IMR-90 (cell line): ENCODE results near the gene ANTXR1. TPM values are rescaled to one million over a fixed set of nuclear protein-coding genes. Genes with fewer than 3 reads are reported as not detected.

Experiments used
- ATAC-seq: fragments of 200-7000 bp; cut with Tn5 transposase; 2 replicates; pipeline ENCODE4 v1.9.1; 2020; ENCODE audit warnings: low read depth, mild to moderate bottlenecking, moderate library complexity
- BruUV-seq: library from RNA; stranded (reverse); fragments of 400-500 nt; replicated peaks from 2 replicates; lab custom pipeline; 2021; lab: Mats Ljungman, UMichigan
- CTCF ChIA-PET: fragments of 300-600 bp; formaldehyde crosslinking; extraction: SDS; loops from one replicate; lab custom pipeline; 2021; ENCODE audit warnings: antibody characterized with exemption; lab: Yijun Ruan, JAX
- POLR2A ChIA-PET: fragments of 300-600 bp; sonication (Branson Sonifier 250); formaldehyde crosslinking; loops from one replicate; lab custom pipeline; 2022; ENCODE audit warnings: antibody characterized with exemption; ENCODE audit not compliant: unreplicated experiment; lab: Charles Lee
- DNase-seq: peaks from one replicate; pipeline ENCODE4 v3.0.0; 2013
- H2AFZ ChIP-seq: replicated peaks from 2 replicates; pipeline ENCODE3; 2013; ENCODE audit warnings: low read length, mild to moderate bottlenecking; ENCODE audit not compliant: poor library complexity
- H2AK5ac ChIP-seq: 2 replicates; pipeline ENCODE4 v1.6.1; 2013; ENCODE audit warnings: low read depth, low read length, inconsistent platforms
- H2AK9ac ChIP-seq: replicated peaks from 2 replicates; pipeline ENCODE3; 2013; ENCODE audit warnings: mild to moderate bottlenecking, low read depth, low read length, moderate library complexity; ENCODE audit not compliant: poor library complexity
- H2BK120ac ChIP-seq: 2 replicates; pipeline ENCODE4 v1.6.1; 2013; ENCODE audit warnings: low read depth, low read length, inconsistent platforms
- H2BK15ac ChIP-seq: 3 replicates; pipeline ENCODE4 v1.6.1; 2013; ENCODE audit warnings: low read depth, low read length, inconsistent platforms
- H2BK20ac ChIP-seq: 2 replicates; pipeline ENCODE4 v1.6.1; 2013; ENCODE audit warnings: low read depth, mild to moderate bottlenecking, inconsistent platforms, low read length, moderate library complexity
- H2BK5ac ChIP-seq: 2 replicates; pipeline ENCODE4 v1.6.1; 2013; ENCODE audit warnings: mild to moderate bottlenecking, low read depth, low read length, inconsistent platforms; ENCODE audit not compliant: poor library complexity, severe bottlenecking
- H3K14ac ChIP-seq: replicated peaks from 2 replicates; pipeline ENCODE4 v1.6.1; 2013; ENCODE audit warnings: low read depth, low read length, inconsistent platforms
- H3K18ac ChIP-seq: 2 replicates; pipeline ENCODE4 v1.6.1; 2013; ENCODE audit warnings: low read depth, low read length, control low read depth
- H3K23ac ChIP-seq: 2 replicates; pipeline ENCODE4 v1.6.1; 2013; ENCODE audit warnings: low read depth, low read length, inconsistent platforms
- H3K27ac ChIP-seq: 2 replicates; pipeline ENCODE4 v1.5.1; 2013; ENCODE audit warnings: mild to moderate bottlenecking, control low read depth, low read length; ENCODE audit not compliant: insufficient read depth
- H3K27me3 ChIP-seq: 2 replicates; pipeline ENCODE4 v1.6.1; 2013; ENCODE audit warnings: low read length; ENCODE audit not compliant: control insufficient read depth, insufficient read depth
- H3K36me3 ChIP-seq: 2 replicates; pipeline ENCODE4 v1.6.1; 2013; ENCODE audit warnings: low read length, mixed read lengths; ENCODE audit not compliant: control insufficient read depth, insufficient read depth
- H3K4ac ChIP-seq: 2 replicates; pipeline ENCODE4 v1.6.1; 2013; ENCODE audit warnings: low read depth, low read length, inconsistent platforms
- H3K4me1 ChIP-seq: 2 replicates; pipeline ENCODE4 v1.6.1; 2013; ENCODE audit warnings: low read length, mixed read lengths; ENCODE audit not compliant: control insufficient read depth, insufficient read depth
- H3K4me2 ChIP-seq: 2 replicates; pipeline ENCODE4 v1.6.1; 2013; ENCODE audit warnings: low read depth, mild to moderate bottlenecking, control low read depth, low read length, moderate library complexity
- H3K4me3 ChIP-seq: 2 replicates; pipeline ENCODE4 v1.5.1; 2013; ENCODE audit warnings: low read depth, mild to moderate bottlenecking, control low read depth, low read length, moderate library complexity; ENCODE audit not compliant: insufficient read depth
- H3K56ac ChIP-seq: 2 replicates; pipeline ENCODE4 v1.6.1; 2013; ENCODE audit warnings: low read length, inconsistent platforms; ENCODE audit not compliant: insufficient read depth; ENCODE audit errors: extremely low read depth
- H3K79me1 ChIP-seq, 2 experiments: 2 replicates each; pipeline ENCODE4 v1.6.1; 2013; ENCODE audit warnings: low read length in 2 of 2, inconsistent platforms in 1 of 2, low read depth in 1 of 2
- H3K9ac ChIP-seq: 2 replicates; pipeline ENCODE4 v1.6.1; 2013; ENCODE audit warnings: low read depth, low read length, control low read depth
- H3K9me1 ChIP-seq: 2 replicates; pipeline ENCODE4 v1.6.1; 2013; ENCODE audit warnings: low read length, inconsistent platforms; ENCODE audit not compliant: insufficient read depth
- H3K9me3 ChIP-seq: 2 replicates; pipeline ENCODE4 v1.6.1; 2013; ENCODE audit warnings: low read length; ENCODE audit not compliant: control insufficient read depth, insufficient read depth
- H4K20me1 ChIP-seq: 2 replicates; pipeline ENCODE4 v1.6.1; 2013; ENCODE audit warnings: low read length, inconsistent platforms; ENCODE audit not compliant: insufficient read depth
- H4K5ac ChIP-seq: 2 replicates; pipeline ENCODE4 v1.6.1; 2013; ENCODE audit warnings: mild to moderate bottlenecking, low read depth, low read length, control low read depth
- H4K8ac ChIP-seq, 2 experiments: 2 replicates each; pipeline ENCODE4 v1.6.1; 2013; ENCODE audit warnings: low read depth in 2 of 2, low read length in 2 of 2, control low read depth in 1 of 2, inconsistent platforms in 1 of 2
- H4K91ac ChIP-seq: 2 replicates; pipeline ENCODE4 v1.6.1; 2013; ENCODE audit warnings: low read depth, low read length, inconsistent platforms; ENCODE audit not compliant: insufficient read depth
- FOS ChIP-seq: fragments of 150-350 bp; IDR thresholded peaks from 2 replicates; pipeline ENCODE4 v1.6.1; 2016; ENCODE audit warnings: low read depth, low read length
- RAD21 ChIP-seq: IDR thresholded peaks from 2 replicates; pipeline ENCODE4 v1.6.1; 2012; ENCODE audit warnings: low read length, improper control_type of control experiment
- WGBS, 2 experiments: methylation state at CpG; one replicate each; pipeline versions ENCODE4 v1.1.5 to v1.1.7; 2013; ENCODE audit warnings: missing lambda C conversion rate in 2 of 2; ENCODE audit not compliant: insufficient read length in 1 of 2; ENCODE audit errors: extremely low coverage in 2 of 2; 5-methylcytosine and 5-hydroxymethylcytosine counted together
- dilution Hi-C: fragments of 300-500 bp; cut with HindIII; formaldehyde crosslinking; loops from one replicate; pipeline ENCODE4 v1.14.3; 2018; ENCODE audit warnings: low sequenced_read_pairs; ENCODE audit not compliant: unreplicated experiment
- in situ Hi-C: fragments of 300-500 bp; cut with MboI; formaldehyde crosslinking; loops from 3 replicates; pipeline ENCODE4 v1.14.3; 2019; ENCODE audit warnings: low sequenced_read_pairs, inconsistent platforms, mixed read lengths
- intact Hi-C: fragments of 100-400 bp; cut with micrococcal nuclease; formaldehyde crosslinking; loops from 2 replicates; pipeline ENCODE4 v1.10.0; 2022
- polyA plus RNA-seq, 3 experiments: library from polyadenylated mRNA; depleted of rRNA; stranded (reverse); fragments of >200 nt; gene quantifications; 2 replicates each; pipeline ENCODE4 v1.2.3, GENCODE V29; 2012; ENCODE audit warnings: low replicate concordance in 1 of 3
- total RNA-seq: library from RNA; depleted of rRNA; stranded (reverse); fragments of >200 nt; gene quantifications from 2 replicates; pipeline ENCODE4 v1.2.3, GENCODE V29; 2012

Gene ANTXR1
- total and polyA plus RNA-seq, 2 of the 4 experiments (the other 2 are of a cell fraction), result 27.2 to 36.9 TPM

DNA sequence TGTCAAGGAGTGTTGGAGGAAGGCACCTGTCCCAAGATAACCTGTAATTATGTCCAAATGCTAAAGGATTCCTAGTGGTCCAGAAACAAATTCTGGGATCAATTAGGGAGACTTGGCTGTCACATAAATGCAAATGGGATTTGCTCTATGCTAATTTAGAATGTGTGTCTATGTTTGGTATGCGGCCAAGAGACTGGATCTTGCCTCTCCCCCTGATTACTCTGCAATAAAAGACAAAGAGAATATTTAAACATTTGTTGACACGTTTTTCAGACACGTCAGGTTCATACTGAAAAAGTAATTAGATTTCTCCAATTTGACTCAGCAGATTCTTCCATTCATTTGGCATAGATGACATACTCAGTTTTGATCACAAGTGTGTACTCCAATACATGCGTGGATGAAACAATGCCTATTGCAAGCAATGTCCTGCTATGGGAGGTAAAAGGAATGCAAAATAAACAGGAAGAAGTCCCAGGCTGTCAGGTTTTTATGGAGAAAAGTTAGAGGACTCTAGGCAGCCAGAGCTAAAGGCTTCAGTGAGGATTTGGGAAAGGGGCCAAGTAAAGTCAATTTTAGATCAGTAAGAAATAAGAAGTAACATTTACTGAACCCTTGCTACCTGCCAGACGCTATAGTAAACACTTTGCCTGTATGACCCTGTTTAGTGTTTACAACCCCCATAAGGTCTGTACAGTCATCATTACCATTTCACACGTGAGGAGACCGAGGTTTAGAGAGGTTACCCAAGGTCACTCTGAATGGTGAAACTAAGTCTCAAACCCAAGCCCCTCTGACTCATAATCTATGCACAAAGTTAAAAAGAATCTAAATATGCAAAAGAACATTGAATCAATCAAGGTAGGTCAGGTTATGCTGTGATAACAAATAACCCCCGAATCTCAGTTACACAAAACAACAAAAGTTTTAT is 7.8 kb downstream of the ANTXR1 start:
- no peak overlapping the region for H3K4ac ChIP-seq
- dilution Hi-C loops (loop anchor here (25.0 kb wide), 1 partner anchor 292 kb away; no protein-coding TSS in a partner anchor), in situ Hi-C loops (no loop called here), intact Hi-C loops (no loop called here)
- WGBS, 2 experiments, result 60% methylated on average over 1 of the region's 8 CpGs; no CpG with 5 or more reads in 1 of the 2 experiments
- no peak overlapping the region for H3K4me2 ChIP-seq
- ATAC-seq, result no peak
- H3K9ac ChIP-seq, result no peak overlapping the region
- TF ChIP-seq RAD21 (no peak), FOS (0 out of 2 replicates have a peak, but pooled peaks have one; percentile 9)
- no peak overlapping the region for H2BK20ac ChIP-seq
- no peak overlapping the region for H3K18ac ChIP-seq
- H3K4me3 ChIP-seq, result no peak overlapping the region
- H3K14ac ChIP-seq, result peak overlapping the region; percentile 32
- no peak overlapping the region for H3K56ac ChIP-seq
- H2AK9ac ChIP-seq, result no peak overlapping the region
- H3K27ac ChIP-seq, result no peak overlapping the region
- H3K4me1 ChIP-seq, result peaks cover 13% of the 10 kb centered on the region
- peaks cover 53 to 83% of the 10 kb centered on the region in 2 experiments for H3K79me1 ChIP-seq
- no peak overlapping the region for H2AK5ac ChIP-seq
- H2BK15ac ChIP-seq, result no peak overlapping the region
- no peaks in the 10 kb centered on the region for H3K9me3 ChIP-seq
- peaks cover 14% of the 10 kb centered on the region for H3K36me3 ChIP-seq
- peaks cover 39% of the 10 kb centered on the region for H3K9me1 ChIP-seq
- ChIA-PET POLR2A (no interaction called here), CTCF (no interaction called here)
- no peak for DNase-seq
- BruUV-seq, result no TSS peak
- H4K91ac ChIP-seq, result no peak overlapping the region
- no peak overlapping the region for H2AFZ ChIP-seq
- peaks cover 92% of the 10 kb centered on the region for H4K20me1 ChIP-seq
- H3K23ac ChIP-seq, result no peak overlapping the region
- H2BK5ac ChIP-seq, result no peak overlapping the region
- H4K8ac ChIP-seq, result no peak overlapping the region
- no peaks in the 10 kb centered on the region for H3K27me3 ChIP-seq
- H2BK120ac ChIP-seq, result no peak overlapping the region
- H4K5ac ChIP-seq, result no peak overlapping the region
